Coronary artery (tissue), 2 donors: ENCODE results near the gene CLEC5A.
A peak's percentile ranks its signal among the peaks of the same experiment; 100 is the strongest.
"Not testable (repeated sequence)": the region's sequence is repeated elsewhere in the genome, so short reads cannot be mapped to it uniquely, and the experiment has no call there.

Experiments
- DNase-seq: peaks from one replicate; pipeline ENCODE4 v3.0.0-alpha.2; 2017; ENCODE audit warnings: low spot score
- H3K27ac ChIP-seq, 2 donors: fragments of 200-600 bp; sonication (generic); one replicate each; pipeline ENCODE4 v1.5.1; 2016 to 2019
- H3K4me3 ChIP-seq: fragments of 200-600 bp; sonication (generic); 2 replicates; pipeline ENCODE4 v1.5.1; 2016; ENCODE audit warnings: mild to moderate bottlenecking, moderate library complexity
- TF ChIP-seq, protein P1 (sequence below): fragments of 200-600 bp; sonication (generic); IDR thresholded peaks from one replicate; pipeline ENCODE4 v1.5.1; 2019; ENCODE audit warnings: antibody characterized with exemption

The CLEC5A gene

GRCh38 chr7:141986923-141987322 lies 40.1 kb upstream of the CLEC5A start:
- TF ChIP-seq, protein P1, sequence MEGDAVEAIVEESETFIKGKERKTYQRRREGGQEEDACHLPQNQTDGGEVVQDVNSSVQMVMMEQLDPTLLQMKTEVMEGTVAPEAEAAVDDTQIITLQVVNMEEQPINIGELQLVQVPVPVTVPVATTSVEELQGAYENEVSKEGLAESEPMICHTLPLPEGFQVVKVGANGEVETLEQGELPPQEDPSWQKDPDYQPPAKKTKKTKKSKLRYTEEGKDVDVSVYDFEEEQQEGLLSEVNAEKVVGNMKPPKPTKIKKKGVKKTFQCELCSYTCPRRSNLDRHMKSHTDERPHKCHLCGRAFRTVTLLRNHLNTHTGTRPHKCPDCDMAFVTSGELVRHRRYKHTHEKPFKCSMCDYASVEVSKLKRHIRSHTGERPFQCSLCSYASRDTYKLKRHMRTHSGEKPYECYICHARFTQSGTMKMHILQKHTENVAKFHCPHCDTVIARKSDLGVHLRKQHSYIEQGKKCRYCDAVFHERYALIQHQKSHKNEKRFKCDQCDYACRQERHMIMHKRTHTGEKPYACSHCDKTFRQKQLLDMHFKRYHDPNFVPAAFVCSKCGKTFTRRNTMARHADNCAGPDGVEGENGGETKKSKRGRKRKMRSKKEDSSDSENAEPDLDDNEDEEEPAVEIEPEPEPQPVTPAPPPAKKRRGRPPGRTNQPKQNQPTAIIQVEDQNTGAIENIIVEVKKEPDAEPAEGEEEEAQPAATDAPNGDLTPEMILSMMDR, result no peak
- Histone ChIP-seq H3K27ac (no peak overlapping the region), H3K4me3 (no peak overlapping the region)
- DNase-seq, result no peak

GRCh38 chr7:141985926-141986325 lies 39.2 kb upstream of the CLEC5A start:
- not testable (repeated sequence) for H3K27ac ChIP-seq, H3K4me3 ChIP-seq, DNase-seq

DNA sequence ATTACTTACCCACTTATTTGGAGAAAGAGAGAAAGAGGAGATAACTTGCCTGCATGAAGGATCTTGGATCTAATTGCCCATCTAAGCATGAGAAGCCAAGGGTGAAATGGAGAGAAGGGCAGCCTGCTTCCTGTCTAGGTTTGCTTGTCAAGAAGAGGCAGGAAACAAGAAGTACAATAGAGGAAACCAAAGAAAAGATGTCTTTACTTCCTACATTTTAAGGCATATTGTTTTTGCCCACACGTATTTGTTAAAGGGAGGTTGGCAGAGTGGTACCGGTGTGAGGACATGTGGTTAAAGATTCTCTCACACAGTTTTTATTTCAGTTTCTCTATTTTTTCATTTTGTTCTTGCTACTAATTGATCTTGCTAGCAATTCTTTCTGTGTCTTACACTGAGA lies 32.8 kb upstream of the CLEC5A start:
- no peak for DNase-seq
- TF ChIP-seq, protein P1, result no peak
- no peak overlapping the region for H3K27ac ChIP-seq

DNA sequence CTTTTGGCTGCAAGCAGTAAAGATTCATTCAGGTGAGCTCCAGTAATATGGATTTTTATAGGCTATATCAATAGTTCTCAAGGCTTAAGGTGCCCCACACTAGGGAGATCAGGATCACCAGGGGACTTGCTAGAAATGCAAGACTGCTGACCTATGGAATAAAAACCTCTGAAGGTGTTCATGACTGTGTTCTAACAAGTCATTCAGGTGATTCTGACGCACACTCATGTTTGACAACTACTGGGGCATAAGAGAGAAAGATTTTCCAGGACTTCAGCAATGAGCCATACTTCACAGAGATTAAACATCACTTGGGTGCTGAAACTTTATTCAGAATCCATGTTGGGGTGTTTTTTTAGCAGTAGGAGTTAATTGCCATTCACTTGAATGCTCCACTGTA lies 31.6 kb upstream of the CLEC5A start:
- no peak overlapping the region for H3K4me3 ChIP-seq
- H3K27ac ChIP-seq, result no peak overlapping the region
- TF ChIP-seq, protein P1, result no peak

More for the DNA sequence above, 32.8 kb upstream of the CLEC5A start:
- no peak overlapping the region for H3K4me3 ChIP-seq

GRCh38 chr7:141976524-141977245 lies 29.9 kb upstream of the CLEC5A start:
- TF ChIP-seq, protein P1, result no peak
- Histone ChIP-seq H3K27ac (no peak overlapping the region), H3K4me3 (peak overlapping the region; percentile 62)
- no peak for DNase-seq

More for the DNA sequence above, 31.6 kb upstream of the CLEC5A start:
- no peak for DNase-seq

- TF ChIP-seq, protein P1, result peak; percentile 58
- H3K4me3 ChIP-seq, result peak overlapping the region; percentile 62
- DNase-seq, result peak; percentile 74
- H3K27ac ChIP-seq, result no peak overlapping the region
These were observed 29.2 kb upstream of the CLEC5A start for GRCh38 chr7:141975806-141976523.

GRCh38 chr7:141974831-141975230 lies 28.1 kb upstream of the CLEC5A start:
- Histone ChIP-seq H3K4me3 (no peak overlapping the region), H3K27ac (no peak overlapping the region)
- TF ChIP-seq, protein P1, result no peak
- no peak for DNase-seq
